ENCODE measurements around the gene CLDN16.

Gene CLDN16, protein sequence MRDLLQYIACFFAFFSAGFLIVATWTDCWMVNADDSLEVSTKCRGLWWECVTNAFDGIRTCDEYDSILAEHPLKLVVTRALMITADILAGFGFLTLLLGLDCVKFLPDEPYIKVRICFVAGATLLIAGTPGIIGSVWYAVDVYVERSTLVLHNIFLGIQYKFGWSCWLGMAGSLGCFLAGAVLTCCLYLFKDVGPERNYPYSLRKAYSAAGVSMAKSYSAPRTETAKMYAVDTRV

DNA sequence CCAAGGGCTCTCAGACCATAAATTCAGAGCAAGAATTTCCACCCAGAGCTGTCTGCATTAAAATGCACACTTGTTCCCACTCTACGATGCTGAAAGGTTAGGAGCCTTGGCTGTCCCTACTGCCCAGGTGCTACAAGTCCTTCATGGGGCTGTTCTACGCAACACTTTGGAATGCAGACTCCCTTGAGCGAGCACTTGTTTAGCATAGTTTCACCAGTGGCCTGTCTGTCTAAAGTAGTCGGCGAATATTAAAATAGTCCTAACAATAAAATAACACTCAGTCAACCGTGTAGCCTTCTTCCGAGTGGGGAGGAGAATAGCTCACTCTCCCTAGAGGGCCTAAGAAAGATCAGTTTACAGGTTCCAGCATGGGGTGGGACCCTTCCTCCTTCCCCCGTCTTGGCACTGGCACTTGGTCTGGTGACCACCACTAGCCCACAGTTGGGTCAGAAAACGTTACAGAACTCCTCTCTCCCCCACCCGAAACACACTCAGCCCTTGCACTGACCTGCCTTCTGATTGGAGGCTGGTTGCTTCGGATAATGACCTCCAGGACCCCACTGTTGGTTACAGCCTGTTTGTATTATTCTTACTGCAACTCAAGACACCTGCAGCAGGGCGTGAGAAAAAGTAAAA, at the start of gene CLDN16:
Gene CLDN16, plus strand, starts transcription at position 586 of the 636 bp plus-strand sequence. CDS start 167 bp downstream, outside the sequence.
- DNase-seq (ENCODE audit: low read depth in 2 of 2): no peak

DNA sequence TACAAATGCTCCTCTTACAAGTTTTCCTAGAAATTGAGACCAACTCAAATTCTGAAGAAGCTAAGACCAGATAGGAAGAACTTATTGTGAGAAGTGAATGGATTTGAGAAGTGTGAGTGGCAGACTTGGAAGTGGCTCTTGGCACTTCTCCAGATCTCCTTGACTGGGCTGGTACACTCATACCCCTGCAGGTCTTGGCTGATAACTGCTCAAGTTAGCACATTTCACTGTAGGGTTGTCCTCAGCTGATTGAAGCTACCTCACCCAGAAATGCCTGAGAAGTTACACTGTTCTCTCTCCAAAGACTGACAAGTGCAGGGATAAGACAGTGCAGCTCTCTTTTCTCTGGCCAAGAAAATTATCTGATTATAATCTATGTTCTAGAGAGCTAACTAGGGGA, 49.2 kb upstream of the CLDN16 start:
- no peak for DNase-seq (ENCODE audit: low read depth in 2 of 2)

DNA sequence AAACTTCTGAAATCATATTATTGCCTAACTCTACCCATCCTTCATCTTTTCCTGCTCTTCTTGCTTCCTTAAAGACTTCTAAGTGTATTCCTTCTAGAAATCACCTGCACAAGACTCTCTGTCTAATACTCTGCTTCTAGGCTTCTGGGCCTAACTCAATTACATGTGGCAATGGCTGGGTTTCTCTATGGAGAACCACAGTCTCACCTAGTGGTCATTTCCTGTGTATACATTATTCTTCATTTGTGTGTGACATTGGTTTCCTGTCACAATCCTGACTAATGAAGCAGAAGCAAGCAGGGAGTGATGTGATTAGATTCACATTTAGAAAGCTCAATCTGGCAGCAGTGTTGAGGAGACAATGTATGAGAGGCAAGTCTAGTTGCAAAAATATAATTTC, 48.8 kb upstream of the CLDN16 start:
- no peak for DNase-seq (ENCODE audit: low read depth in 2 of 2)

DNA sequence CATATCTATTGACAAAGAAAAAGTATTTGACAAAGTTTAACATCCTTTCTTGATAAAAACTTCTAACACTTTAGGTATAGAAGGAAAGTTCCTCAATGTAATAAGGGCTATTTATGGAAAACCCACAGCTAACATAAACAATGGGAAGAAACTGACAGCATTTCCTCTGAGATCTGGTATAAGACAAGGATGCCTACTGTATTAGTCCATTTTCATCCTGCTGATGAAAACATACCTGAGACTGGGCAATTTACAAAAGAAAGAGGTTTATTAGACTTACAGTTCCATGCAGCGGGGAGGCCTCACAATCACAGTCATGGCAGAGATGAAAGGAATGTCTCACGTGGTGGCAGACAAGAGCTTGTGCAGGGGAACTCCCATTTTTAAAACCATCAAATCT, 47.9 kb upstream of the CLDN16 start:
- DNase-seq (ENCODE audit: low read depth in 2 of 2): no peak

DNA sequence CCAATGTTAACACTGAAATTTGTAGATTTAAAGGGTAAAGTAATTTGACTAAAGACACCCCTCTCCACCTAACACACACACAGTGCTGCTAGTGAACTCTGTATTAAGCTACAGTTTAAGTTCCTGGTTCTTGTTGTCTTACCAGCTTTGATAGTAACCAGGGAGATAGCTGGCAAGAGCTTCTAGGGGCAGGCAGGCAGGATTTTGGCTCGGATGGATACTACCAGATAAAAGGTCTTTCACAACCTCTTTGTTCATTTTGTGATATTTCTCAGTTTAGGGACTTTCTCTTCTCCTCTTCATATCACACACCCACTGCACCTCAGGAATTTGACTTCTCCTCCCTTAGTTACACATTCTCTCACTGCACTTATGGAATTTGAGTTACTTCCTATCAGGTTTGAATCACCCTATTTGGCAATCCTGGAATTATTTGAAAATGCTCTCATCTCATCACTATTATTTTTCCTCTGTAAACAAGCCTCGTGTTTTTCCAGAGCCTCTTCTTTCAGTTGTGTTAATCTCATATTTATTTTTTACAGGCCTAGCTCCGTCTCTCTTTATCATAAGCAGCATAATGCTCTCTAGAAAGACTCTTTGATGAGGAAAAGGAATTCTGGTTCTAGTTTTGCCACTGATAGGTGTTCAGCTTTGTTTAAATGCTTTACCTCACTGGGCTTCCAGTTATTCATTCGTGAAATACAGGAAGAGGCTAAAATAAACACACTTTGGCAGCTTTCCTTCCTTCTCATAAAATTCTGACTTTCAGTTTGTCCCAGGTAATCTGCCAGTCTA, 42.7 kb upstream of the CLDN16 start:
- DNase-seq (ENCODE audit: low read depth in 2 of 2): no peak

DNA sequence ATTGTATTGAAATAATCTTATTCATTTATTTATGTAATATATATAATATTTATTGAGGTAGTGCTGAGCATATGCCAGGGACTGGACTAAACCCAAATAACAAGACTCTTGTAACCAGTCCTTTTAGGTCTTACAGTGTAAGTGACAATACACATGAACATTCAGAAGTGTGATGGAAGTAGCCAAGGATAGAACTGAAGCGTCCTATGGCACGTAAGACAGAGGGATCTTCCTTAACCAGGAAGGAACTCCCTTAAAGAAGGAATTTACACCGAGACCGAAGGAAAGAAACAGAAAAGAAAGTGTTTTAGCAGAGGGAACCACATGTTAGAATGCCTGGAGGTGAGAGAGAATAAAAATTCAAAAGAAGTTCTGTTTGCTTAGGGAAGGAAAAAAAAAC, 42.1 kb upstream of the CLDN16 start:
- DNase-seq (ENCODE audit: low read depth in 2 of 2): no peak

DNA sequence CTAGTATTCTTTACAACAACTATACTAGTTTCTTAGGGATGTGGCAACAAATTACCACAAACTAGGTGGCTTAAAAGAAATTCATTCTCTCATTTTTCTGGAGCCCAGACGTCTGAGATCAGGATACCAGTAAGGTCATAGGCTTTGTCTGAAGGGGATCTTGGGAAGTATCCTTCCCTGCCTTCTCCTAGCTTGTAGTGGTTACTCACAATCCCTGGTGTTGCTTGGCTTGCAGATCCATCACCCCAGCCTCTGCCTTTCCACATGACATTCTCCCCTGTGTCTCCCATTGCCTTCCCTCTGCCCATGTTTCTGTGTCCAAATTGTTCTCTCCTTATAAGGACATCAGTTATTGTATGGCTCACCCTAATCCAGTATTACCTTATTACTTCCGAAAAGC, 41.4 kb upstream of the CLDN16 start:
- DNase-seq (ENCODE audit: low read depth in 2 of 2): no peak

DNA sequence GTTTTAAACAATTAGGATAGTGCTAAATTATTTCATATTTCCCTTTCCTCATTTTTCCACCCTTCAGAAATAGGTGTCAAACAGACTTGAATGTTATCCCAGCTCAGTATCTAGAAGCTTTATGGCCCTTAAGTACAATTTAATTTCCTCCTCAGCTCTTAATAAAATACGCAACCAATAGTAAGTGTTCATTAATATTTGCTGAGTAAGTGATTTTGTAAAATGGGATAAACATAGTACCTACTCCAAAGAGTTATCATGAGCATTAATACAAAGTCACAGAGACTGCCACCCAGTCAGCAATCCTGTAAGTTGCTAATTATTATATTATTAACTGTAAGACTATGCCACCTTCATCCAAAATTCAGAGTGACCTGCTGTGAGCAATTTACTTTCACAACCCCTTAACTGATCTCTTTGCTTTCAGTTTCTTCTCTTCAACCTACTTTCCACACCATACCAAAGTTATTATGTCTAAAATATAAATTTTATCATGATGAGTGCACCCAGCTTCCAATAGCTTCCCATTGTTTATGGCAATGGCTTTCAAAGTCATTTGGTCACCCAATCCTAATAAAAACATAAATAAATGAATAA, 35.0 kb upstream of the CLDN16 start:
- no peak for DNase-seq (ENCODE audit: low read depth in 2 of 2)

DNA sequence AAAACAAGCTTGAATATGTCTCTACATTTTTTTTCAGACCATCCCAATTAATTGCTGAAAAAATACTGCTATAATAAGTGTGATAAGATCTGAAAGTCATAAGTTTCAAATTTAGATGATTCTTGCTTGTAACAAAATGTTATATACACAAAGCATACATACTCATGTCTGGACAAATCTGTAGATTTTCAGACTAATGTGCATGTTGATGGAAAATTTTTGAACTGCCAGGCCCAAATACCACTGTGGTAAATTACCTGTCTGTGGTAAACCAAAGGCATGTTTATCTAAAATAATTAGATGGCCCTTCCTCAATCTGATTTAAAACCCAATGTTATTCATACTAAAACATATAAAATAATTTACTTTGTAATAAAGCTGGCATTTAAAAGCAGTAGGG, 31.7 kb upstream of the CLDN16 start:
- DNase-seq (ENCODE audit: low read depth in 2 of 2): no peak

DNA sequence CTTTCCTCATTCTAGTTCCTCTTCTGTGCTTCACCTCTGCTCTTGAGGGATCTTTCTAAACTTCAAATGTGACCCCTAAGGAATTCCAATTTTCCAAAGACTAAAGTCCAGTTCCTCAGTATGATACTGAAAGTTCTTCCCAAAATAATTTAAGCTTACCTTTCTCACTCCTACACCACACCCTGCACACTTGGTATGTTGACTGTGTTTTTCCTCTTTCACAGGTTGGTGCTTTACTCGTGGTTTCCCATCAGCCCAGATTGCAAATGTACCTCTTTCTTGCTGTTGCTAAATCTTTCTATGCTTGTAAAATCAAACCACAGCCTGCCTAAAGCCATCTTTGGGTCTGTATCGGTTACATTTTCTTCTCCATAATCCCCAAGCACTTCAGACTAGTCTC, 30.5 kb upstream of the CLDN16 start:
- DNase-seq (ENCODE audit: low read depth in 2 of 2): no peak

DNA sequence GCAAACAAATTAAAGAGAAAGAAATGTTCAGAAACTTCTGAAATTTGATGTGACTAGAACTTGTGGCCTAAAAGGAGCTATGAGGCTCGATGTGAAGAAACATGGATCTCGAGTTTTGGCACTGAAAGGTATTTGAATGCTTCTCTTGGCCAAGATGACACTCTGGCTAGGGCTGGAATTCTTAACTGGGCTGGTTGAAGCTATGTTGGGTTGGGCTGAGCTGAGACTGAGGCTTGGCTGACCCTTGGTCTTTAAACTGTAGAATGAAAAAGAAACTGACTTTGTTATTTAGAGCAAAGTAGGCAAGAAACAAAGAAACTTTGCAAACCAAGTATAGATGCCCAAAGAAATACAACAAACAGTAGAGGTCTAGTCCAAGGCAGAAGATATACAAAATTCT, 28.1 kb upstream of the CLDN16 start:
- DNase-seq (ENCODE audit: low read depth in 2 of 2): no peak

DNA sequence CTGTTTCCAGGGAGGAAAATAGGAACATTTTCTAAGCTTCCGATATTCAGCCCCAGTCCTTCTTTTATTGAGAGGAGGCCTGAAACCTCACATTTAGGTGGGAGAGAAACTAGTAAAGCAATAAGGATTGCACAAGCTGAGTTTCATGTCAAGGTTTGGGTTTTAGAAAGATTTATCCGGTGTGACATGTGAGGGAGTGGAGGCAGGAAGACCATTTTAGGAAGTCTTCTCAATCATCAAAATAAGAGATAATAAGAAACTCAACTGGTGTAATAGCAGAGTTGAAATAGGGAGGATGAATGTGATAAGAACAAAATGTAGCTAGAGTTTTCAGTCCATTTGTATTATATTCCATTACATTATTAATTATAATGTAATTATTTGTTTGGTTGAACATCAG, 27.7 kb upstream of the CLDN16 start:
- DNase-seq (ENCODE audit: low read depth in 2 of 2): no peak

DNA sequence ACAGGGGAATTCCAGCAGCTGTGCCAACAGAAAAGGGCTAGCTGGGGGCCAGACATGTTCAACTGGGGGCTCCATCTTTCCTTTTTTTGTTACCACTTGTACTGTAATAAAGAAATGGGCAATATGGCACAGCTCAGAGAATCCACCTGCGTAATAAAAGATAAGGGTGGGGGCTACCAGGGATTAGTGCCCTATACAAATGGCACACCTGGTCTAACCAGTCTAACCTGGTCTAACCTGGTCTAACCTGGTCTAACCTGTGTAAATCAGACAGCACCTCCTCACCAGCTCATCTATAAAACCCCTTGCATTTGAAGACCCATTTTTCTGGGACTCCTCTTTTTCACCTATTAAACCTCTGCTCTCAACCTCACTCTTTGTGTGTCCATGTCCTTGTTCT, 26.2 kb upstream of the CLDN16 start:
- DNase-seq (ENCODE audit: low read depth in 2 of 2): no peak

DNA sequence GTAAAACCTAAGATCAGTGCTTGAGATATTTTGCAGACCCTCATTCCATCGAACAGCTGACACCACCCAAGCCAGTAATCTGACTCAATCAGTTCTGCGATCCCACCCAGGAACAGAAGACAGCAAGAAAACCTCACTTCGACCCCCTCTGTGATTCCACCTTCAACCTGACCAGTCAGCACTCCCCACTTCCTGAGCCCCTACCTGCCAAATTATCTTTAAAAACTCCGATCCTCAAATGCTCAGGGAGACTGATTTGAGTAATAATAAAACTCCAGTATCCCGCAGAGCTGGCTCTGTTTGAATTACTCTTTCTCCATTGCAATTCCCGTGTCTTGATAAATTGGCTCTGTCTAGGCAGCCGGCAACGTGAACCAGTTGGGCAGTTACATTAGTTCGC, 25.7 kb upstream of the CLDN16 start:
- no peak for DNase-seq (ENCODE audit: low read depth in 2 of 2)

DNA sequence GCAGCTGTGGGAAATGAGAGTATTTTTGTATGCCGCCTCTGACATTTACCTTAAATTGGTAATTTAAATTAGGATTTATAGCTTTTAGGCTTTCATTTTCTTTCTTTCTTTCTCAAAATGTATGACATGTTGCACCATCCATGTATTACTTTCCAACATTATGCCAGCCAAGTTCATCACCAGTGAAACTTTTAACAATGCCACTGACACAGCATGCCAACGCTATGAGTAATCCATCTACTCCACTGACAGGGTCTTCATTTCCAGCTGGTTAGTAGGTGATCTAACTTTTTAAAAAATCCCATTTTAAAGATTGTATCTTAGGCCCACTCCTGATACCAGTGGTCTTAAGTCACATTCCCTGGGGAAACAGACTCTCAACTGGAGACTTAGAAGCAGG, 21.8 kb upstream of the CLDN16 start:
- DNase-seq (ENCODE audit: low read depth in 2 of 2): no peak

DNA sequence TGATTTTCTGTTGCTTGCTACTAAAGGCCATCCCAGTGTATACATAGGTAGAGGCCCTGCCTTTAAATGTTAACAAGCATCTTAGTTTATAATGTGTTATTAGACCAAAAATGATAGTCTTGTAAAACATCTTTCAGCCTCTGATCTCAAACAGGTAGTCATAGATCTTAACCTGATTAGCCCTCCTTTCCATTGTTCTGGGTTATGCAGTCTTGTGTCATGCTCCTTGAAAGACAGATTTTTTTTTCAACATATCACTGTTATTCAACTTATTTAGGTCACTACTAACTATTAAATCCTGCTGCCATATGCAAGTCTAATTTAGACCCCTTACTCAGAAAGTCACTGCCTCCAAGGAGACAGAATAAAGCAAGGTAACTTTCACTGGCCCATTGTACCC, 19.1 kb upstream of the CLDN16 start:
- no peak for DNase-seq (ENCODE audit: low read depth in 2 of 2)

DNA sequence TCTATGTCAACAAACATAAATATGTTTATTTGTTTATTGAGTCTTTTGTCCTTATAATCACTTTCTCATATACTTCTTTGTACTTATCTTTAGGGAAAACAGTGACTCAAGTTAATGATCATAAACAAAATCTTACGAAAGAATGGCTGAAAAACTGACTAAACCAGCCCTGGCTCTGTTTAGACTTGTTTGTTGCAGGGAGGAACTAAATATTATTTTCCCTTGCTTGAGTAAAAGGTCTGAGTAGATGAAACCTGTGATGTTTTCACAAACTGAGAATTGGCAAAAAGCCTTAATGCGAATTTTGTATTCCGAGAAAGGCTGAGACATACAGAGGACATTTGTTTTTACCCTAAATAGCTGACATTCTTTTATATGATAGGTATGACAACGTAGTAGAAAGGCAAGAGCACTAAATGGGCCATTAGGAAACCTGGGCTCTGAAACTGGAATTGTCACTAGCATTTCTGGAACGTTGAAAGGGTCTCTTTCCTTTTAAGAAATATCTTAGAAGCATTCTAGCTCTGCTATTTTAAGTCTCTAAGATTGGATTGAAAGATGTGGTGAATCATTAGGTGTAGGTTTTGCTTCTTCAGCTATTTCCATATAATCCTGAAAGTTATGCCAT, 18.2 kb upstream of the CLDN16 start:
- no peak for DNase-seq (ENCODE audit: low read depth in 2 of 2)

DNA sequence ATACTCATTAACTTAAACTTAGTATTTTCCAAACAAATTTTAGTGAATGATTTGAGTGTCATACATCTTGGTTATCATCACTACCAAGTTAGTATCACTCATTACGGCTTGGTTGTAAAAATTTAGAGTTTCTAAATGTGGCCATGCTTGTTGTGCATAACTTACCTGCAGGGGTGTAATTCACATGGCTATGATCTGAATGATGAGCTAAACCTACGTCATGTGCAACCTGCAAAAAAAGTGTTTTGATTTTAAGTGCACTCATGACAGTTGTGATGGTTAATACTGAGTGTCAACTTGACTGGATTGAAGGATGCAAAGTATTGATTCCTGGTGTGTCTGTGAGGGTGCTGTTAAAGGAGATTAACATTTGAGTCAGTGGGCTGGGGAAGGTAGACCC, 17.6 kb upstream of the CLDN16 start:
- no peak for DNase-seq (ENCODE audit: low read depth in 2 of 2)

DNA sequence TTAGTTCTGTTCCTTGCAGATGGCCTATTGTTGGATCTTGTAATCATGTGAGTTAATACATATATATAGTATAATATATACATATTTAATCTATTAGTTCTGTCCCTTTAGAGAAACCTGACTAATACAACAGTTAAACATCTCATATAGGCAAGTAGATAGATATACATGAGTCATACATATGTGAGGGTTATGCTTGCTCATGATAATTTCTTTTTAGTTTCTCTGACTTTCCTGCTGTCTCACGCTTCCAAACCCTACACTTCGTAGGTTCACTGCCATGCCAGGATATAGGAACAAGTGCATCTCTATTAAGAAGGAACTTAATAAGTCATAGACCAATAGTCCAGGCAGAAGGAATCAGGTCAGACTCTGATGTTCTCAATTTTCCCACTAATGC, 16.8 kb upstream of the CLDN16 start:
- DNase-seq (ENCODE audit: low read depth in 2 of 2): no peak

DNA sequence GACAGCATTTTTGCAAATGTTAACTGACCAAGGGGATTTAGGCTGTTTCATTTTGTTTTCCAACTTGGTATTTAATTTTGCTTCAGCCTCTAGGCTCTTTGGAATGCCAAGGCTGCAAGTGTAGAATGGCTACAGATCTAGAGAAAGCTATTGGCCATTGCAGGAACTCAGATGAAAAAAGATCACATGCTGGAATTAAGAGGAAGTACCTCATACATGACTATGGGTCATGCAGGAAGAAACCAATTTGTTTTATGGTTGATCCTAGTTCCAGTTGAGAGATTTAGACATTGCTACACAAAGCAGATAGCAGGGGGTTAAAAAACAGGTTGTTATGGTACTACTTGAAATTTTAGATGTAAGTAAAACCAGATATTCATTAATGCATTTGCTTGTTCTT, 12.7 kb upstream of the CLDN16 start:
- DNase-seq (ENCODE audit: low read depth in 2 of 2): no peak

DNA sequence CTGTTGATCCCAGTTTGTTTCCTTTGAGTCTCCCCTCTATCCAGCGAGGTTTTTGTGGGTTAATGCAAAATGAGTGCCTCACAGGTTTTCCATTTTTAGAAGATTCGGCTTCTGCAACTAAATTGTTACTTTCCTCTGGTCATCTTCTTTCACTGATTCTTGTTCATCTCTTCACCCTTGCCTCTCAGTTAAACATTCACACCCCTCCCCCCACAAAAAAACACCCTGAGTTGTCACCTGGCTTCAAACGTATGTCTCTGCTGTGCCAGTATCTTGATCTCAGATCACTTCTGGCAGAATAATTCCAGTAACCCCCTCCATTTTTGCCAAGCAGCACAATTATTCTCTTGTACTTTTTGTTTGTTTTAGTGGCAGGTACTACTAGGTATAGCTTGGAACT, 12.3 kb upstream of the CLDN16 start:
- no peak for DNase-seq (ENCODE audit: low read depth in 2 of 2)

DNA sequence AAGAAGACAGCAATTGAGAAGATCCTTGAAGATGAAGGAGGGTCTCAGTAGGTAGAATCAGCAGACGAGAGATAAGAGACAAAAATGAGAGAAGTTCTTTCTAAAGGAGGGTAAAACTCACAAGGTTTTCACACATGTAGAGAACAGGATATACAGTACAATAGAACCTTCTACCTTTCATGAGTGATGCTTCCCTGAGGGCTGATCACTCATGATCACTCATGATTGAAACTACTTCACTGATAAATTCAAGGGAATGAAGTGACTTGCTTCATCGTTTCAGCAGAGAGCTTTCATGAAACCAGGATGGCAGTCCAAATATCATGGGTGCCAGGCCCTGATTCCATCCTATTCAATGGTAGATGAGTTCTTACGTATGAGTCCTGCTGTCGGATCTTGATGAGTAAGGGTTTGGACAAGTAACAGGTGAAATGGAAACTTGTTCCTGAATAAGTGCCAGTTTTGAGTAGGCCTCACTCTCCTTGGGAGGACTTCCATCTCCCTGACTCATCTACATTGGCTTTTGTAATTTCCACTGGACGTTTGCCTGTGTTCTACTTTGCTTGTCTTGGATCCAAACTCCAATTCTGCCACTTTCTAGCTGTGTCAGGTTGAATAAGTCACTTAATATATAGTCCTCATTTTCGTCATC, 9.6 kb upstream of the CLDN16 start:
- DNase-seq (ENCODE audit: low read depth in 2 of 2): no peak

Measured in stimulated activated CD4-positive, alpha-beta T cell treated with anti-CD3 and anti-CD28 coated beads, Interleukin-4, amount 100 ng/mL, for 48 hours (primary cell).